HUES6 (cell line): Measurements from ENCODE around the gene RRAS2.

Experiments
- H3K27ac ChIP-seq: 2 replicates; pipeline ENCODE4 v1.7.0; 2013; ENCODE audit warnings: low read depth, mild to moderate bottlenecking, low read length, inconsistent platforms
- H3K27me3 ChIP-seq: 2 replicates; pipeline ENCODE4 v1.6.1; 2013; ENCODE audit warnings: low read length; ENCODE audit not compliant: control insufficient read depth, insufficient read depth
- H3K36me3 ChIP-seq: 2 replicates; pipeline ENCODE4 v1.6.1; 2013; ENCODE audit warnings: low read length; ENCODE audit not compliant: control insufficient read depth, insufficient read depth
- H3K4me1 ChIP-seq: 2 replicates; pipeline ENCODE4 v1.6.1; 2013; ENCODE audit warnings: low read length; ENCODE audit not compliant: control insufficient read depth, insufficient read depth
- H3K4me3 ChIP-seq: 2 replicates; pipeline ENCODE4 v1.5.1; 2013; ENCODE audit warnings: low read depth, low read length
- H3K9ac ChIP-seq: one replicate; pipeline ENCODE4 v1.6.1; 2013; ENCODE audit warnings: mild to moderate bottlenecking, low read length
- H3K9me3 ChIP-seq: 2 replicates; pipeline ENCODE4 v1.6.1; 2013; ENCODE audit warnings: low read depth, low read length; ENCODE audit not compliant: control insufficient read depth, insufficient read depth

Gene RRAS2

GRCh38 chr11:14371249-14371648 lies 12.3 kb upstream of the RRAS2 start:
- Histone ChIP-seq H3K9ac (no peak overlapping the region), H3K4me3 (no peak overlapping the region), H3K4me1 (peaks cover 12% of the 10 kb centered on the region), H3K27ac (no peak overlapping the region), H3K9me3 (no peaks in the 10 kb centered on the region), H3K36me3 (no peaks in the 10 kb centered on the region), H3K27me3 (no peaks in the 10 kb centered on the region)

GRCh38 chr11:14370496-14370895 lies 11.5 kb upstream of the RRAS2 start:
- Histone ChIP-seq H3K4me1 (peaks cover 11% of the 10 kb centered on the region), H3K27me3 (no peaks in the 10 kb centered on the region), H3K9ac (no peak overlapping the region), H3K4me3 (no peak overlapping the region), H3K36me3 (no peaks in the 10 kb centered on the region), H3K9me3 (no peaks in the 10 kb centered on the region), H3K27ac (no peak overlapping the region)

- Histone ChIP-seq H3K27me3 (no peaks in the 10 kb centered on the region), H3K9me3 (no peaks in the 10 kb centered on the region), H3K36me3 (no peaks in the 10 kb centered on the region), H3K4me1 (peaks cover 3% of the 10 kb centered on the region), H3K4me3 (no peak overlapping the region), H3K27ac (no peak overlapping the region), H3K9ac (no peak overlapping the region)
Observed at GRCh38 chr11:14369598-14369997, 10.6 kb upstream of the RRAS2 start.

- Histone ChIP-seq H3K9me3 (no peaks in the 10 kb centered on the region), H3K9ac (no peak overlapping the region), H3K27me3 (no peaks in the 10 kb centered on the region), H3K4me3 (no peak overlapping the region), H3K36me3 (no peaks in the 10 kb centered on the region), H3K27ac (no peak overlapping the region), H3K4me1 (peaks cover 14% of the 10 kb centered on the region; the same call in 1 of the 2 replicates)
Observed at GRCh38 chr11:14366936-14367335, 8.0 kb upstream of the RRAS2 start.

- Histone ChIP-seq H3K27ac (no peak overlapping the region), H3K4me3 (no peak overlapping the region), H3K9me3 (no peaks in the 10 kb centered on the region), H3K36me3 (no peaks in the 10 kb centered on the region), H3K9ac (no peak overlapping the region), H3K4me1 (peaks cover 17% of the 10 kb centered on the region), H3K27me3 (no peaks in the 10 kb centered on the region)
Observed at GRCh38 chr11:14364322-14364721, 5.3 kb upstream of the RRAS2 start.

GRCh38 chr11:14362611-14363010 lies 3.6 kb upstream of the RRAS2 start:
- H3K4me3 ChIP-seq, result no peak overlapping the region
- H3K4me1 ChIP-seq, result peaks cover 19% of the 10 kb centered on the region
- H3K27me3 ChIP-seq, result no peaks in the 10 kb centered on the region
- H3K27ac ChIP-seq, result no peak overlapping the region
- no peak overlapping the region for H3K9ac ChIP-seq
- no peaks in the 10 kb centered on the region for H3K9me3 ChIP-seq
- H3K36me3 ChIP-seq, result no peaks in the 10 kb centered on the region

- H3K4me1 ChIP-seq, result peaks cover 19% of the 10 kb centered on the region
- no peak overlapping the region for H3K4me3 ChIP-seq
- no peaks in the 10 kb centered on the region for H3K27me3 ChIP-seq
- no peak overlapping the region for H3K27ac ChIP-seq
- no peaks in the 10 kb centered on the region for H3K9me3 ChIP-seq
- H3K9ac ChIP-seq, result no peak overlapping the region
- no peaks in the 10 kb centered on the region for H3K36me3 ChIP-seq
Observed at GRCh38 chr11:14361951-14362350, 3.0 kb upstream of the RRAS2 start.

GRCh38 chr11:14360976-14361375 lies 2.0 kb upstream of the RRAS2 start:
- Histone ChIP-seq H3K4me1 (peaks cover 21% of the 10 kb centered on the region), H3K9me3 (no peaks in the 10 kb centered on the region), H3K4me3 (no peak overlapping the region), H3K27ac (no peak overlapping the region), H3K27me3 (no peaks in the 10 kb centered on the region), H3K36me3 (peaks cover 6% of the 10 kb centered on the region), H3K9ac (no peak overlapping the region)

- Histone ChIP-seq H3K36me3 (peaks cover 7% of the 10 kb centered on the region), H3K9ac (no peak overlapping the region), H3K27ac (no peak overlapping the region), H3K27me3 (no peaks in the 10 kb centered on the region), H3K9me3 (no peaks in the 10 kb centered on the region), H3K4me3 (peak overlapping the region; percentile 100), H3K4me1 (peaks cover 23% of the 10 kb centered on the region)
Observed at GRCh38 chr11:14359501-14360031, 583 bp upstream of the RRAS2 start.

GRCh38 chr11:14357881-14358728 lies 878 bp downstream of the RRAS2 start:
- H3K36me3 ChIP-seq, result peaks cover 10% of the 10 kb centered on the region
- peaks cover 24% of the 10 kb centered on the region for H3K4me1 ChIP-seq
- peak overlapping the region; percentile 92 for H3K27ac ChIP-seq
- peak overlapping the region; percentile 95 for H3K9ac ChIP-seq
- H3K4me3 ChIP-seq, result peak overlapping the region; percentile 100
- no peaks in the 10 kb centered on the region for H3K27me3 ChIP-seq
- H3K9me3 ChIP-seq, result no peaks in the 10 kb centered on the region

GRCh38 chr11:14356342-14356741 lies 2.6 kb downstream of the RRAS2 start:
- H3K36me3 ChIP-seq, result peaks cover 10% of the 10 kb centered on the region
- no peak overlapping the region for H3K9ac ChIP-seq
- H3K4me3 ChIP-seq, result peak overlapping the region; percentile 39
- H3K27ac ChIP-seq, result no peak overlapping the region
- H3K27me3 ChIP-seq, result no peaks in the 10 kb centered on the region
- H3K4me1 ChIP-seq, result peaks cover 15% of the 10 kb centered on the region
- H3K9me3 ChIP-seq, result no peaks in the 10 kb centered on the region
